ENCODE results near the gene MCC. TPM values are rescaled to one million over a fixed set of nuclear protein-coding genes. Genes with fewer than 3 reads are reported as not detected.

Gene MCC
- total and polyA plus RNA-seq, 2 donors from 2014 or later, result 2.4 to 20.6 TPM

- DNase-seq, result peak in 2 of 5 donors; percentile 25 to 41
- TF ChIP-seq CTCF (IDR thresholded peaks at IDR 0.05; ENCODE audit: borderline replicate concordance, extremely low read depth, insufficient read depth), result no peak
- H3K27ac ChIP-seq (ENCODE audit: low read depth in 2 of 2, low read length in 2 of 2), result no peak overlapping the region
- intact Hi-C loops (cut with DNase I), result no loop called here
- no peak overlapping the region for H3K4me3 ChIP-seq (ENCODE audit: low read length in 3 of 3)
- no peaks in the 10 kb centered on the region for H3K9me3 ChIP-seq (ENCODE audit: control insufficient read depth in 2 of 3, insufficient read depth in 1 of 3, low read length in 3 of 3)
- no peak for FAIRE-seq
- H3K9ac ChIP-seq (ENCODE audit: low read length in 3 of 3), result no peak overlapping the region
- no peaks in the 10 kb centered on the region for H3K27me3 ChIP-seq (ENCODE audit: control insufficient read depth, insufficient read depth, low read length)
- peaks cover 0 to 4% (median 4%) of the 10 kb centered on the region in 3 donors for H3K36me3 ChIP-seq (ENCODE audit: control insufficient read depth in 2 of 3, insufficient read depth in 3 of 3, low read length in 3 of 3)
- peaks cover 0 to 2% (median 0%) of the 10 kb centered on the region in 3 donors for H3K4me1 ChIP-seq (ENCODE audit: control insufficient read depth in 2 of 3, insufficient read depth in 2 of 3, low read depth in 1 of 3, low read length in 3 of 3)
These were observed 420.5 kb downstream of the MCC start for GRCh38 chr5:113067635-113068344.

GRCh38 chr5:113065626-113066025 is 422.6 kb downstream of the MCC start:
- DNase-seq, result no peak
- intact Hi-C loops (cut with DNase I), result no loop called here
- peaks cover 0 to 4% (median 4%) of the 10 kb centered on the region in 3 donors for H3K36me3 ChIP-seq (ENCODE audit: control insufficient read depth in 2 of 3, insufficient read depth in 3 of 3, low read length in 3 of 3)
- H3K4me1 ChIP-seq (ENCODE audit: control insufficient read depth in 2 of 3, insufficient read depth in 2 of 3, low read depth in 1 of 3, low read length in 3 of 3), result peaks cover 0 to 2% (median 0%) of the 10 kb centered on the region in 3 donors
- H3K9ac ChIP-seq (ENCODE audit: low read length in 3 of 3), result no peak overlapping the region
- no peak for TF ChIP-seq CTCF (IDR thresholded peaks at IDR 0.05; ENCODE audit: borderline replicate concordance, extremely low read depth, insufficient read depth)
- no peak for FAIRE-seq
- no peak overlapping the region for H3K4me3 ChIP-seq (ENCODE audit: low read length in 3 of 3)
- H3K27me3 ChIP-seq (ENCODE audit: control insufficient read depth, insufficient read depth, low read length), result no peaks in the 10 kb centered on the region
- H3K9me3 ChIP-seq (ENCODE audit: control insufficient read depth in 2 of 3, insufficient read depth in 1 of 3, low read length in 3 of 3), result no peaks in the 10 kb centered on the region
- H3K27ac ChIP-seq (ENCODE audit: low read depth in 2 of 2, low read length in 2 of 2), result no peak overlapping the region

- no peak for FAIRE-seq
- H3K36me3 ChIP-seq (ENCODE audit: control insufficient read depth in 2 of 3, insufficient read depth in 3 of 3, low read length in 3 of 3), result peaks cover 0 to 4% (median 4%) of the 10 kb centered on the region in 3 donors
- TF ChIP-seq CTCF (IDR thresholded peaks at IDR 0.05; ENCODE audit: borderline replicate concordance, extremely low read depth, insufficient read depth), result no peak
- no peak overlapping the region for H3K27ac ChIP-seq (ENCODE audit: low read depth in 2 of 2, low read length in 2 of 2)
- intact Hi-C loops (cut with DNase I), result no loop called here
- H3K4me3 ChIP-seq (ENCODE audit: low read length in 3 of 3), result no peak overlapping the region
- H3K9me3 ChIP-seq (ENCODE audit: control insufficient read depth in 2 of 3, insufficient read depth in 1 of 3, low read length in 3 of 3), result no peaks in the 10 kb centered on the region
- H3K27me3 ChIP-seq (ENCODE audit: control insufficient read depth, insufficient read depth, low read length), result no peaks in the 10 kb centered on the region
- DNase-seq, result peak in 3 of 5 donors; percentile 48 to 54 (median 52)
- peaks cover 0 to 2% (median 0%) of the 10 kb centered on the region in 3 donors for H3K4me1 ChIP-seq (ENCODE audit: control insufficient read depth in 2 of 3, insufficient read depth in 2 of 3, low read depth in 1 of 3, low read length in 3 of 3)
- H3K9ac ChIP-seq (ENCODE audit: low read length in 3 of 3), result no peak overlapping the region
These were observed 423.4 kb downstream of the MCC start for GRCh38 chr5:113064806-113065205.

All from kidney (tissue), 14 donors.